Measurements from ENCODE around the gene MR1.

The MR1 gene

DNA sequence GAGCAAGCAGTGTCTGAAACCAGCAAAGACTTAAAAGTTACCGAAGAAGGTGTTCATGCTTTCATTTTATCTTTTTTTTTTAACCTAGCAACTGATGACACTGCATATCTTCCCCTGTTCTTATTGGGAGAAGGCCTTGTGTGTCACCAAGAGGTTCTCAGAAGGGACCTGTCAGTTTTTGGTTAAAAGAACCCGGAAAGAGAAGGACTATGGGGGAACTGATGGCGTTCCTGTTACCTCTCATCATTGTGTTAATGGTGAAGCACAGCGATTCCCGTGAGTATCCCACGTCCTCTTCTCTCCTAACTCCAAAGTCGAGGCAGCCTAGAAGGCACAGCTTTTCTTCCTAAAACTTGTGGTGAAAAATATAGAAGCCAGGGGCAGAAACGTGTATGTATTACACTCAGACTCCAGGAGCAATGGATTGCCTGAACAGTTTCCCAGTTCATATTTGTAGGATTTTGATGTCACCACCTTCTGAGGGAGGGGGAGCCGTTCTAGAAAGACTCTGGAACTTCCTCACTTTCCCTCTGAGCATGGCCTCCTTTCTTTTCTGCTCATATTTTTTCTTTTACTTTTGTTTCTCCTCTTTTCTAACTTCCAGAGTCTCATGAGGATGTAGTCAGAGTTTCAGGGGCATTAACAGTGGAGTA, at the start of gene MR1:
Gene MR1, plus strand, starts transcription at position 185 of the 653 bp plus-strand sequence. Its CDS starts 25 bp downstream, at position 210.
- DNase-seq = peak; percentile 69

DNA sequence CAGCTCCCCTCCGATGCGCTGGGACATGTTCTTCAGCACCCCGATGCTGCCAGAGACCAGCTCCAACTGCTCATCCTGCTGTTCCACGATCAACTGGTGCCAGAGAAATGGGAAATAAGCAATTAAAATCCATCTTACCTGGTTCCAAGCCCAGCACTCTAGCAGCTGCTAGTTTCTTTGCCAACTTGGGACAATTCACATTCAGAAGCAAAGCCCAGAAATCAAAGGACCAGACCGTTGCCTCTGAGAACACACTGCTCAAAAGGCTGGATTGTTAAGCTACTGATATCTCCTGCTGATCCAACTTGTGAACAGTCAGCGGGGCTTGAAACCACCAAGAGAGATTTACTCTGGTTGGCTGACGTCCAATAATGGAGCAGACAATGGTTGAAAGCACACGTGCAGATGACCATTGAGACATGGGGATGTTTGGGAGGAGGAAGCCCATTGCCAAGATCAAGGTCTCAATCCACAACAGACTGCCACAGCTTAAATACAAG, 45.5 kb upstream of the MR1 start:
- DNase-seq = no peak

DNA sequence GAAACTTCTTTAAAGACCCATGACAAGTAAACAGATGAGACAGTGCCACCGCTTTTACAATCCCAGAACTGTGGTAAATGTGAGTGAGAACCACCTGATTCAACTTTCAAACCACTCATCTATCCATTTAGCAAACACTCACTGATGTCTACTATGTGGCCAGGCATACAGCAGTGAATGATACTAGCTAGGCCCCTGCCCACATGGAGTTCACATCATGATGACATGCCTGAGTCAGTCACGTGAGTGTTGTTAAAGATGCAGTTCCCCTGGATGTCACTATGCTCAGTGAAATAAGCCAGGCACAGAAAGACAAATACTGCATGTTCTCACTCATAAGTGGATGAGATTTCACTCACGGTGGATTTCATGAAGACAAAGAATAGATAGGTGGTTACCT, 39.5 kb upstream of the MR1 start:
- DNase-seq = no peak

DNA sequence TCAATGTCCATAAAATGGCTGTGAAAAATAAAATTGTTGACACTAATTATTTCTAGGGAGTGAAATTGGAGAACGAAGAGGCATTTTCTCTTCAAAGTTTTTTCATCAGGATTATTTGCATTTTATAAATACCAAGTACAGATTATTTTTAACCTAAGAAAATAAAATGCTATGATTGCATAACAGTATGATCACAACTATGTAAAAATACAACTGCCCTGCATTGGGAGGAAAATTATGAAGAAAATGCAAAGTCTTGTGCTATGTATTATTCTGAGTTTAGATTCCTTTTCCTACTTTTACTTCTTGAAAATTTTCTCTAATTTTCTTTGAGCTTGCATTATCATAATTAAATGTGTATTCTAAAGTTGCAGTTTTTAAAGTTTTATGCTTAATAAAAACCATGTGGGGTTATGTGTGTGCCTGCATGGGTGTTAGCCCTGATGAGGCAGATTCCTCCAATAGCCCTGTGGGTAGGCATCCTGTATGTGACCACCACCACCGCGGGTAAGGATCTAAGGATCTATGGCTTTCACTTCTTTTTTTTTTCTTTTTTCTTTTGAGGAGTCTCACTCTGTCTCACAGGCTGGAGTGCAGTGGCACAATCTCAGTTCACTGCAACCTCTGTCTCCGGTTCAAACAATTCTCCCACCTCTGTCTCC, 35.8 kb upstream of the MR1 start:
- no peak for DNase-seq

DNA sequence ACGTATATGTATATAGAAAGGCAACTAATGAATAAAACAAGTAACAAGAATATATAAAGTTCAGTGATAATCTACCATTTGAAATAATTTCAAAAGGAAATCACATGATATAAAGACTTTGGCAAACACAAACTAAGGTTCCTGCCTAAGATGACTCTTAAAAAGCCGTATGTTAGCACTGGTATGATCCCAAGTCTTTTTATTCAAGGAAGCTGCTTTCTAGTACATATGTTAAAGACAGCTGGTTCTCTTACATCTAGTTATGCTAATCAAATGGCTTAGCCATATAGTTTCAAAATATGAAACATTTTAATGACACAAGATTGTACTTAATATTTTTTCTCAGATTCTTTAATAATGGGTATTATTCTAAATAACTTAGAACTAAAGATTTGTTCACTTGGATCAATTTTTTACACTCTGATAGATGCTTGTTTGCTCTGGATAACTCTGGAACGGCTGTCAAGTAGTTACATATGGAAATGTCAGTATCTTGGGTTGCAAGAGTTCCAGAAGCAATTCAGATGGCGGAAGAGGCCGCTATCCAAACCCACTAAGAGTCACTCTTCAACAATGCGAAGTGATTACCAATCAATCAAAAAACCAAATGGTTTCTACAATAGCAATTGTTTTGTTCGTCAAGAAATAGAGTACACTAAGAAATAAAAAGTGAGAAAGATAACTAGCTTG, 32.5 kb upstream of the MR1 start:
- no peak for DNase-seq

DNA sequence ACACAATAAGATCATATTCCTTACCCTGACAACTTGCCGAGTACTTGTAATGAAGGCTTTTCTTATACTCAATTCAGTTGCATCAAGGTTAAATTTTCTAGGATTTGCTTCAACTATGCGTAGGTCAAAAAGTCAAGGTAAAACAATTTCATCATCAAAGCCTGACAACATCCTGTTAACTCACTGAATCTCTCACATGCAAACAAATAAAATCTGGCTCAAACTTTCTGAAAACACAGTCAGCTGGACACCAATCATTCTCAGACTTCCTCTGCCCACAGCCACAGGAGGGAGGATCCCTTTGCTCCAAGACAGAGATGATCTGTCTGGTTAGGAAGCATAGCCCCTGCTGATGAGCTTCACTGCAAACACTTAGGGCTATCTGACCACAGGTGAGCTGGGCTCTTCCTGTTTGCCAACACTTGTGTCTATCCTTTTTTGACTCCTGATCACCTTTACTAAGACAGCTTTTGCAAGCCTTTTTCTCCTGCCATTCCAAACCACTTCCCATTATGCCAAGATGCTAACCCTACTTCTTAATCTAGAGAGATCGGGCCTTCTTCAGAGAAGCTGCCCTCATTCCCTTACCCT, 31.1 kb upstream of the MR1 start:
- no peak for DNase-seq

DNA sequence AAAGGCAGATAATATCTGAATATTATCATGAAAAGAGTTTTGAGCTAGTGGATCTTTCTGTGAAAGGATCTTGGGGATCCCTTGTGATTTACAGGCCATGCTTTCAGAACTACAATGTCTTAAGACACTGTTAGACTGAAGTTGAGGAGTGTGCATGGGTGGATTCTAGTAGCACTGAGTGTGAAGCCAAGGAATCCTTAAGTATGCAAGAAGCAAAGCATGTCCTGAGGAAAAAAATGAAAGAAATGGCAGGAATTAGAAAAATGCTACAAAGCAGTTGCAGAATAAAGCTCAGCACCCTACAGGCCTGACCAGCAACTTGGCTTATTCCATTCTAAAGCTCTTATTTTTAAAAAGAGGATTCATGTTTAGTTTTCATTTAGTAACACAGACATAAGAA, 23.0 kb upstream of the MR1 start:
- no peak for DNase-seq

DNA sequence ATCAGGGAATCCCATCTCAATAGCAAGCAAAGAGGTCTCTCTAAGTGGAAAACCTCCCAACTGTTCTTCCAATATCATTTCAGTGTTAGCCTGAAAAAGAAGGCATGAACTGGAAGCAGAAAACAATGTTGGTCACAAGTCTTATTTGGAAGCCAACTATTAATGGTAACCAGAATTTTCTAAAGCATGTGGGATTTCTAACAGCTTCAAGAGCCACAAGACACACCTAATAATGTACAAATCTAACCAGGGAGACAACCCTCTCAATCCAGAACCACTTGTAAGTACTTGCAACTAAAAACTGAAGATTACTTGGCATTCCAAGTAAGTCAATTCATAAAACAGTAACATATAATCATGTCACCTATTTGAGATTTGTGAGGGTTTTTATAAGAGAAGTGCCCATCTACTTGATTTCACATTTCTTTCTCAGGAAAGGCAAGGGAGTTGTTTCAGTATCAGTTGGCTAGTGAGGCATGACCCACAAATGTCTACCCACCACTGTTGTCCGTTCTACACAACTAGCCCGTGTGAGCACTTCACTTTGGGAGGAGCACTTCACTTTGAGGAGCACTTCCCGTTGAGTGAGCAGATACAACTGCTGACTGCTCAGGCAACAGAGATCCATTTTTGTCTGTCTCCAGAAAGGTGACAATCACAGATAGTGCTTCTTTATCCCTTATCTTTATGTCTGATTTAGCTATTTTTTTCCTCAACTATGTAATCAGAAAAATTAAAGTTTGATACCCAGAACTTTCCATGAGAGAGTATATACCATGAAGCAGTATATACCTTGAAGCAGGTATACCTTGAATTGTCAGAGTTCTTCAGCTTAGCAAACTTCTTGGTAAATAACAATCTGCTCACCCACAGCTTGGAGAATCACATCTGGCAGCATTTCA, 22.2 kb upstream of the MR1 start:
- DNase-seq = no peak

DNA sequence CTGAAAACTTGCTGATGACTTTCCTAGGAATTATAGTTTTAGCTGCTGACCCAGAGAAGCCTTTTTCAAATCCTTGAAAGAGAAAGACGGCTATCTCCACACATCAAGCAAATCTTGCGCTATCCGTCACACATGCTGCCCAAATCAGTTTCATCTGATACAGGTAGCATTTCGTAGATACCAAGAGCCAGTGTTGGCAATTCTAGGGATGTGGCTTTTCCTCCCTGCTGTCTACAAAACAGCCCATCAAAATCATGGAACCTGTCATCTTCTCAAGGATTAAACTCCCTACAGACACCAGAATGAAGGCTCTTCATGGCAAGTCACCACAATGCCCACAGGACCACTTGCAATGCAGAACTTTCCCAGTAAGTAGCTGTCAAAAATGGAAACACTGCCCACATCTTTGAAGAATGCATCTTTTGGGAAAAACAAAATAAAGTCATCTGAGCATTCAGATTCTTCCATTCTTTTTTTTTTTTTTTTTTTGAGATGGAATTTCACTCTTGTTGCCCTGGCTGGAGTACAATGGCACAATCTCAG, 21.5 kb upstream of the MR1 start:
- DNase-seq = no peak

DNA sequence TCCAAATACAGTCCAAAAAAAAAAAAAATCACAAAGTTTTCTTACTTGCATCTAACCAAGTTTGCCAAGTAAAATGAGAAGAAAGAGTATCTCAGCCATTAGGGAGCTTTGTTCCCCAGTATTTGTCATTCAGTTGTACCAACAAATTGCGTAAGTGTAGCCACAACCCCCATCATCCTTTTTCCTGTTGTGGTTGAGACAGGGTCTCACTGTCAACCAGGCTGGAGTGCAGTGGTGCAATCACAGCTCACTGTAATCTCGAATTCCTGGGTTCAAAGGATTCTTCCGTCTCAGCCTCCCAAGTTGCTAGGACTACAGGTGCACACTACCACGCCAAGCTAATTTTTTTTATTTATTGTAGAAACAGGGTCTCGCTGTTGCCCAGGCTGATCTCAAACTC, 20.6 kb upstream of the MR1 start:
- DNase-seq = no peak

DNA sequence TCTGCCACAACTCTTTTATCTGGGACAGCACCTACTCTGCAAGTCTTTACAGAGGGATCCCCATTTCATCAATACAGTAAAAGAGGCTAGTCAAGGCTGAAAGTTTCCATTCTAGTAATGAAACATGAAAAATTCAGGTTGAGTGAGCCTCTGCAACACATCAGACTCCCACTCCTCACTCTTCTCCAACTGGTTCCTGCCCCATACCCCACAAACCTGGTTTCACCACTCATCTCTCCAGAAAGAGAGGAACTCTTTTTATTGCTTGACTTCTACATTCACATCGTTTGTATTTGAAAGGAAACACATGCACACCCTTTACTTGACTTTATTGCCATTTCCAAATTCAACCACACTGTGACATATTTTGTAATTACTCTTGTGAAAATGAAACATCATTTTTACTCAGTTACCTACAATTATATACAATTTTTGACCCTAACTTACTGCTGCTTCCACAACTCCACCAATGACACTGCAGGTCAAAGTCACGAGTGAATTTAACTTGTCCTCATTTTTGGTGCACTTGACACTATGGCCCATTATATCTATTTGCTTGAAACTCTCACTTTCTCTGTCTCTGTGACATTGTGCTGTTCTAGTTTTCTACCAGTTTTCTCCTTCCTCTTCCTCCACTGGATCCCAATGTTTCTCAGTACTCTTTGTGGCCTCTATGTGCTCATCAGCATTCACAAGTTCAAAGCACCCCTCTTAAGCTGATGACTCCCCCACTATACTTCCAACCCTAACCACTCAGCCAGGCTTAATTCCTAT, 19.1 kb upstream of the MR1 start:
- no peak for DNase-seq

DNA sequence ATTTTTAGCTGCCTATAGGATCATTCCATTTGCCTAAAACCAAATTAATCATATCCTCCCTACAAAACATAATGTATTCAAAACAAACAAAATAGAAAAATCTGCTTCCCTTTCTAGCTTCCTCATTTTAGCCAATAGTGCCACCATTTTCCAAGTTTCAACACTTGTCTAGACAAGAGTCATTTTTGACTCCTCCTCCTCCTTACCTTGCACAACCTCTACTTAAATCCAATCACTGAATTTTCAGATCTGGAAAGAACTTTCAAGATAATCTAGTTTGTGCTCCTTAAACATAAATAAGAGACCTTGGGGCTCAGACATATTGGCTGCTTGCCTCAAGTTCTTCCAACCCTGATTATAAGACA, 18.6 kb upstream of the MR1 start:
- DNase-seq = no peak

DNA sequence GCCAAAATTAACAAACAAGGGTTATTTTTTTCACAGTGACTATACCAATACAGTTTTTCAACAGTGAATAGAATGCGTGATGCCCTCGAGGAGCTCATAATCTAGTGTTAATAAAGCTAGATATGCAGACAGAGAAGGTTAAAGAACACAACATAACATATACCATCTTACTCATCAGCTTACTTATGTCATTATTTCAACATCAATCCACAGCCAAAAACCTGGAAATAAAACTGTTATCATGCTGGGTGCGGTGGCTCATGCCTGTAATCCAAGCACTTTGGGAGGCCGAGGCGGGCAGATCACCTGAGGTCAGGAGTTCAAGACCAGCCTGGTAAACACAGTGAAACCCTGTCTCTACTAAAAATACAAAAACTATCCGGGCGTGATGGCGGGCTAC, 17.2 kb upstream of the MR1 start:
- no peak for DNase-seq

DNA sequence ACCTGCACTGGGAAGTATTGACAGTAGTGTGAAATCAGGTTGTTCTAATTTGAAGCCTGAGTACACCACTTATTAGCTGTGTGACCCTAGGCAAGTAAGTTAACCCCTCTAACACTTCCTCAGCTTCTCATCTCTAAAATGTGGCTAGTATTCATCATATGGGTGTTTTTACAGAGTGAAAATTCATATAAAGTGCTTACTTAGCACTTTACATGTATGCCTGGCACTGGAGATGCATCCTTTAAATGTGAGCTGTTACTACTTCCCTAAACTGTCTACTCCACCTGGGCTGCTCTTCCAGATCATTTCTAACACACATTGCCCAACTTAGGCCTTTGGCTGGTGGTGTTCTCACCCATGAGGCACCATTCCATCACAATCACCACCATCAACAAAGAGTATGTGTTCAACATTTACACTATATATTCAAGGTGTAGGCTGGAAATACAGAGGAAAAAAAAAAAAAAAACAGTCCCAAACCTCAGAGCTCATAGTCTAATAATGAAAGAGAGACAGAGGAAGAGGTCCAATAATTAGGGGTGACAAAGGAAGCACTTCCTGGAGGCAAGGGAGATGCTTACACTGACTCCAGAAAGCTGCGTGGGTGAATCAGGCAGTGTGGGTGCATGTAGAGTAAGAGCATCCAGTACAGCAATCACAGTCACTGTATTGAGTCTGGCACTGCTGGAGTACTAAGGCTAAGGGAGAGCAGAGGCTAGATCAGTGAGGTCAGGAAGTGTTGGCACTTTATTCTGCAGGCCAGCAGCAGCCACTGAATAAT, 14.7 kb upstream of the MR1 start:
- no peak for DNase-seq

DNA sequence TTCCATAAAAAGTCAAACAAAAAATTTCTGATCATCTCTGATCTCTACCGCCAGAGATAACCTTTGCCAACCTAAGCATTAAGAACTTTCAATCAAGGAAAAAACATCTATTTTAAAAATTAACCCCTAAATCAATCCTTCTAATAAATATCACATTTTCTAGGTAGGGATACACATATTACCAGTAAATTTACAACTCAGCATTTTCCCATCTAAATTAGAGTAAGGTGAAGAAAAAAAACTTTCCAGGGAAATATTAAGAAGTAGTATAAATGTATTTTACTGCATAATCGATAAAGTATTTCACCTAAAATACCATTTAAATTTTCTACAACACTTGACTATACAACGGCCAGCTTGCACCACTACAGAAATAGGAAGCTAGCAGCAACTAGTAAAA, 12.6 kb upstream of the MR1 start:
- DNase-seq = no peak

DNA sequence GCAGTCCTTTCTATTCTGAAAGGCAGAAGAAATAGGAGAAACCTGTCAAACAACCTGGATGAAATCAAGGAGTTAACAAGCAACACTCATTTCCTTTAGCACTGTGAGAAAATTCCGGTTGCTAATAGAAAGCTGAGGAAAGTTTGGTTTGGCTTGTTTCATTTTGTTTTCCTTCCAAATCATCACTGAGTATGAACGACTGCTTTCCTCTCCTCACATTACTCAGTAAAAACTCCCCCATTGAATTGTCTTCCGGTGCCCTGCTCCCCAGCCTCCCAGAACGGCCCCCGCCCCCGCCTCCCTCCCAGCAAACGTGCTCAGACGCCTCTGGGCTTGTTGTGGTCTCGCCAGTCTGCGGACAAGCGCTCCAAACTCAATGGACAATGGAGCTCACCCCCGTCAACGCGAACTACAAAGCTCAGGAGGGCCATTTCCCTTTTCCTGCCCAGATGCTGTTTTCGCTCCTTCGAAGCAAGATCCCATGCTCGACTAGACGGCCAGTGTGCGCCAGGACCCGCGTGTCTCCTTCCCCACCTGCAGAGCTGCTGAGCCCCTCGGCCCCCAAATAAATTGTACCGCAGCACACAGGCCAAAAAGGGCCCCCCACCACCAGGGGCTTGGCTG, 11.9 kb upstream of the MR1 start:
- DNase-seq = peak; percentile 63

DNA sequence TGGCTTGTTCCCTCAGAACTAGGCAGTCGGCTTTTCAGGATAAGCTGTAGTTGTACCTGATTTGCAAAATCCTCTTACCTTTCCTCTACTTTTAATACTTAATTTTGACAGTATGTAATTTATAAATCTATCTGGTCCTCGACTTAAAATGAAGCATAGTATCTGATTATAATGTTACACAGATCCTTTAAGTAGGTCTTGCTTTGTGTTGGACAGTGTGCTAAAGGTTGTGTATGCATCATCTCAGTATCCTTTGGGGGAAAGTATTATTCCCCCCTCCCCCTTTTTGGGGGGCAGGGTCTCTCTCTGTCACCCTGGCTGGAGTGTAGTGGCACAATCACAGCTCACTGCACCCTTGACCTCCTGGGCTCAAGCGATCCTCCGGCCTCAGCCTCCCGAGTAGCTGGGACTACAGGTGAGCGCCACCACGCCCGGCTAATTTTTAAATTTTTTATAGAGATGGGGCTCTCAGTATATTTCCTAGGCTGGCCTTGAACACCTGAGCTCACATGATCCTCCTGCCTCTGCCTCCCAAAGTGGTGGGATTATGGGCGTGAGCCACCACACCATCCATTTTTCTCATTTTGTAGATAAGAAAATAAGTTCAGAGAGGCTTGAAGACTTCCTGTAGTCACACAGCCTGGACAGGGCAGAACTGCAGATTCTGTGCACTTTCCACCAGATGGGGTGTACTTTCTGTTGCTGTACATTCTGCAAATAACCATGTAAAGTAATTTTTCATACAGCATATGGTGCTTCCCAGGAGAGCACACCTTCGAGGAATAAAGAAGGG, 10.3 kb upstream of the MR1 start:
- no peak for DNase-seq

DNA sequence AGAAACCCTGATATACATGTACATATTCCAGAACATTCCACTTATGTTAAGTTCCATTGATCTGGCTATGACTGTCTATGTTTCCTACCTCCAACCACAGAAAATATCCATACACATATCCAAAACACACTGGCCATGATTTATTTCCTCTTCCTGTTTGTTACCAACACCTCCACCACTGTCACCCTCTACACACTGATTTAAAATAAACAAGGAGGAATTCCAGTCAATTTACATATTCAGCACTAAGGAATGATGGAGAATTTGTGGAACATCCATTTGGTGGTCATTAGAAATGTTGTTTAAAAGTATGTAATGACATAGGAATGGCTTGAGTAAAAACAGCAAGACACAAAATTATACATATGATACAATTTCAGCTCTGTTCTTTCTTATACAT, 5.6 kb upstream of the MR1 start:
- no peak for DNase-seq

DNA sequence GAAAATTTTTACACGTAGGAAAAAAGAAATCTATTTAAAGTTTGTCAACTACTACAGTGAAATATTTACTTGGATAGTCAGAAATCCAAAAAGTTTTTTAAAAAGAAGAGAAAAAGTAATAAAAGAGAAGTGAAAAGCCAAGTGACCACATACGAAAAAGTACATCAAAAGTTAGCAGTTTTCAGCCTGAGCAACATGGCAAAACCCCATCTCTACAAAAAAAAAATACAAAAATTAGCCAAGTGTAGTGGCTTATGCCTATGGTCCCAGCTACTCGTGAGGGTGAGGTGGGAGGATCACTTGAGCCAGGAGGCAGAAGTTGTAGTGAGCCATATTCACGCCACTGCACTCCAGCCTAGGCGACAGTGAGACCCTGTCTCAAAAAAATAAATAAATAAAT, 5.2 kb upstream of the MR1 start:
- no peak for DNase-seq

DNA sequence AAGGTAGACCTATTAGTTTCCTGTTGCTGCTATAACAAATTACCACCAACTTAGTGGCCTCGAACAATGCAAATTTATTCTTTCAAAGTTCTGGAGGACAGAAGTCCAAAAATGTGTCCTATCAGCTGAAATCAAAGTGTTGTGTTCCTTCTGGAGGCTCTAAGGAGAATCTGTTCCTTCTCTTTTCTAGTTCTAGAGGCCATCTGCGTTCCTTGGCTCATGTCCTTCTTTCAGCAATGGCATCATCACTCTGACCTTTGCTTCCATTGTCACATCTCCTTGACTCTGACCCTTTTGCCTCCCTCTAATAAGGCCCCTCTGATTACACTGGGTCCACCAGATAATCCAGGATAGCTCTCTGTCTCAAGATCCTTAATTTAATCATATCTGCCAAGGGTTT, 1.2 kb upstream of the MR1 start:
- no peak for DNase-seq

Data from NCI-H2227 treated with DMSO at 0.1 percent for 48 hours (cell line).